HepG2 (cell line): ENCODE results near the gene ZNF616. TPM values are rescaled to one million over a fixed set of nuclear protein-coding genes. Genes with fewer than 3 reads are reported as not detected.

Source experiments
- ELF3 ChIP-seq: IDR thresholded peaks from 2 replicates; pipeline ENCODE4 v1.6.1; 2016; ENCODE audit warnings: missing genetic modification reagents, missing compliant biosample characterization
- HIVEP1 ChIP-seq: sonication (generic); formaldehyde crosslinking; IDR thresholded peaks from 2 replicates; pipeline ENCODE4 v1.4.0; 2020; ENCODE audit warnings: mild to moderate bottlenecking, missing genetic modification reagents
- HMG20A ChIP-seq: IDR thresholded peaks from 2 replicates; pipeline ENCODE4 v1.6.1; 2016; ENCODE audit warnings: borderline replicate concordance
- KDM5A ChIP-seq: fragments of 200-600 bp; sonication (generic); IDR thresholded peaks from 2 replicates; pipeline ENCODE4 v1.7.0; 2018; ENCODE audit warnings: antibody characterized with exemption, mild to moderate bottlenecking, low read length, borderline replicate concordance
- MAZ ChIP-seq, 2 experiments: sonication (generic) in 1 of 2; formaldehyde crosslinking in 1 of 2; IDR thresholded peaks; 2 replicates each; pipeline versions ENCODE4 v1.5.0 to v1.6.1; 2012 to 2020; ENCODE audit warnings: low read depth in 2 of 2, mild to moderate bottlenecking in 2 of 2, borderline replicate concordance in 1 of 2, improper control_type of control experiment in 1 of 2, low read length in 1 of 2, missing genetic modification reagents in 1 of 2, moderate library complexity in 1 of 2
- MED8 ChIP-seq: sonication (generic); formaldehyde crosslinking; IDR thresholded peaks from 2 replicates; pipeline ENCODE4 v1.8.1; 2023; ENCODE audit warnings: mild to moderate bottlenecking, missing genetic modification reagents; ENCODE audit not compliant: insufficient replicate concordance
- NFYB ChIP-seq: sonication (generic); formaldehyde crosslinking; IDR thresholded peaks from 2 replicates; pipeline ENCODE4 v1.4.0; 2020; ENCODE audit warnings: missing genetic modification reagents
- NRL ChIP-seq: sonication (generic); formaldehyde crosslinking; IDR thresholded peaks from 2 replicates; pipeline ENCODE4 v1.5.0; 2020; ENCODE audit warnings: missing genetic modification reagents, mild to moderate bottlenecking, moderate library complexity, borderline replicate concordance
- SALL1 ChIP-seq: sonication (generic); formaldehyde crosslinking; IDR thresholded peaks from 2 replicates; pipeline ENCODE4 v1.8.0; 2022; ENCODE audit warnings: mild to moderate bottlenecking, missing genetic modification reagents
- SCMH1 ChIP-seq: sonication (generic); formaldehyde crosslinking; IDR thresholded peaks from 2 replicates; pipeline ENCODE4 v1.9.0; 2021; ENCODE audit warnings: missing genetic modification reagents, mild to moderate bottlenecking, borderline replicate concordance
- SMC3 ChIP-seq: IDR thresholded peaks from 2 replicates; pipeline ENCODE4 v1.6.1; 2011; ENCODE audit warnings: low read length, improper control_type of control experiment
- TRIM24 ChIP-seq: sonication (generic); formaldehyde crosslinking; IDR thresholded peaks from 2 replicates; pipeline ENCODE4 v1.8.0; 2022; ENCODE audit warnings: mild to moderate bottlenecking, missing genetic modification reagents
- ZBTB38 ChIP-seq: sonication (generic); formaldehyde crosslinking; IDR thresholded peaks from 2 replicates; pipeline ENCODE4 v1.5.1; 2020; ENCODE audit warnings: mild to moderate bottlenecking, missing genetic modification reagents
- ZNF180 ChIP-seq: sonication (generic); formaldehyde crosslinking; IDR thresholded peaks from 2 replicates; pipeline ENCODE4 v1.4.0; 2020; ENCODE audit warnings: low read depth, missing genetic modification reagents, borderline replicate concordance
- ZNF331 ChIP-seq: sonication (generic); formaldehyde crosslinking; IDR thresholded peaks from 2 replicates; pipeline ENCODE4 v1.4.0; 2020; ENCODE audit warnings: missing genetic modification reagents
- ZNF883 ChIP-seq: sonication (generic); formaldehyde crosslinking; IDR thresholded peaks from 2 replicates; pipeline ENCODE4 v1.5.1; 2020; ENCODE audit warnings: mild to moderate bottlenecking, missing genetic modification reagents; ENCODE audit errors: not compliant biosample characterization
- polyA plus RNA-seq, 8 experiments: library from polyadenylated mRNA; depleted of rRNA in 3 of 8; stranded (reverse) in 7 of 8; unstranded in 1 of 8; fragments of >200 nt; fragmentation: Illumina TruSeq in 4 of 8; extraction: Trizol in 4 of 8; gene quantifications; 2 replicates each; pipeline versions ENCODE4 v1.2.1 to v1.2.3, GENCODE V29; 2011 to 2016; ENCODE audit warnings: low read depth in 4 of 8, missing spikeins in 1 of 8, mixed read lengths in 1 of 8; ENCODE audit not compliant: insufficient read depth in 1 of 8
- total RNA-seq, 5 experiments: library from RNA; depleted of rRNA; stranded (reverse); fragments of >200 nt; fragmentation: Illumina TruSeq; extraction: Trizol; gene quantifications; 2 replicates each; pipeline ENCODE4 v1.2.3, GENCODE V29; 2016; ENCODE audit warnings: low read depth in 1 of 5
- TF ChIP-seq, protein P1 (sequence below): sonication (generic); formaldehyde crosslinking; IDR thresholded peaks from 2 replicates; pipeline ENCODE4 v1.8.0; 2022; ENCODE audit warnings: missing genetic modification reagents, mild to moderate bottlenecking, borderline replicate concordance
- TF ChIP-seq, protein P2 (sequence below): sonication (generic); formaldehyde crosslinking; IDR thresholded peaks from 2 replicates; pipeline ENCODE4 v1.4.0; 2020; ENCODE audit warnings: missing genetic modification reagents, borderline replicate concordance
- TF ChIP-seq, protein P3 (sequence below): IDR thresholded peaks from 2 replicates; pipeline ENCODE4 v1.6.1; 2012; ENCODE audit warnings: inconsistent platforms
- TF ChIP-seq, protein P4 (sequence below): sonication (generic); formaldehyde crosslinking; IDR thresholded peaks from 2 replicates; pipeline ENCODE4 v1.5.1; 2020; ENCODE audit warnings: mild to moderate bottlenecking, missing genetic modification reagents

ZNF616 gene
- total and polyA plus RNA-seq, 2 of the 13 experiments (the other 11 are each of a cell fraction or from before 2014, with no cell fraction given) = 2.2 to 10.4 TPM

DNA sequence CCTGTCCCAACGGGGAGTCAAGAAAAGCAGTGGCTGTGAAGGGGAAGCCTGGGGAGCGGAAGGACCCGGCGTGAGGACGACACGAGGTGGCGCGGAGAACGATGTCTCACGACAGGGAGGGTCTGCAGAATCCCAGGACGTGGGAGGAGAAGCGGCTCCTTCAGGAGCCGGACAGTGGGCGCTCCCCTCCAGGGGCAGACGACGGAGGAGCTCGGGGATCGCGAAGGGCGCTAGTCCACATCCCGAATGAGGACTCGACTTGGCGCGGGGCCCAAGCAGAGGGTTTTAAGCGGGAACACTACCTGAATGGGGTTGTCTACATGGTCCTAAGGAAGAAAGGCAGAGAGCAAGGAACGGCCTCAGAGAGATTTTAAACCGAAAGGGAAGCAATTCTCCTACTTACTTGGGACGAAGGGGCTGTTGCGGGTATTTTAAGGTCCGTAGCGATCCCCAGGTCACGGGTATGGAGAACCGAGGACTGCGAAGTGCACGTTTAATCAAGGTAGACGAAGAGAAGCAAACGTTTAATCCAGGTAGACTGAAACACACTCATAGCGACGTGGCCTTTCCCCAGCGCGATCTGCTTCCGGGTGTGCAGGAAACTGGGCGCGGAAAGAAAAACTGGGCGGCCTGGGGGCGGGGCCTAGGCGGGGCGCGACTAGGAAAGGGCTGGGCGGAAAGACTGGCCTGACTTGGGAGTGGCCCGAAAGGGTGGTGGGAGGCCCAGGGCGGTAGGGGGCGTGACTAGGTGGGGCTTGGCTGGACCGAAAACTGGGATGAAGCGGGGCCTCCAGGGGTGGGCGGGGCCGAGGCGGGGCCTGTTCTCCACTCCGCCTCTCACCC lies 44.3 kb downstream of the ZNF616 start, which contains the start of gene ZNF841 (continued):
- 0 out of 2 replicates have a peak, but pooled peaks have one; percentile 18 for TF ChIP-seq ZBTB38 (CRISPR knock-in tag)
- peak; percentile 37 for TF ChIP-seq SALL1 (CRISPR knock-in tag)
- TF ChIP-seq ELF3 (CRISPR knock-in tag) = peak; percentile 67; the same call in 1 of the 2 replicates
- TF ChIP-seq SMC3 = no peak
- TF ChIP-seq NRL (CRISPR knock-in tag) = no peak
- TF ChIP-seq HIVEP1 (CRISPR knock-in tag) = 0 out of 2 replicates have a peak, but pooled peaks have one; percentile 22
- TF ChIP-seq HMG20A = no peak
- TF ChIP-seq, protein P1, sequence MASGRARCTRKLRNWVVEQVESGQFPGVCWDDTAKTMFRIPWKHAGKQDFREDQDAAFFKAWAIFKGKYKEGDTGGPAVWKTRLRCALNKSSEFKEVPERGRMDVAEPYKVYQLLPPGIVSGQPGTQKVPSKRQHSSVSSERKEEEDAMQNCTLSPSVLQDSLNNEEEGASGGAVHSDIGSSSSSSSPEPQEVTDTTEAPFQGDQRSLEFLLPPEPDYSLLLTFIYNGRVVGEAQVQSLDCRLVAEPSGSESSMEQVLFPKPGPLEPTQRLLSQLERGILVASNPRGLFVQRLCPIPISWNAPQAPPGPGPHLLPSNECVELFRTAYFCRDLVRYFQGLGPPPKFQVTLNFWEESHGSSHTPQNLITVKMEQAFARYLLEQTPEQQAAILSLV (CRISPR knock-in tag) = 0 out of 2 replicates have a peak, but pooled peaks have one; percentile 42
- no peak for TF ChIP-seq NFYB (CRISPR knock-in tag)
- TF ChIP-seq SCMH1 (CRISPR knock-in tag) = no peak
- no peak; the same call in 1 of the 2 replicates for TF ChIP-seq ZNF331
- TF ChIP-seq, protein P2, sequence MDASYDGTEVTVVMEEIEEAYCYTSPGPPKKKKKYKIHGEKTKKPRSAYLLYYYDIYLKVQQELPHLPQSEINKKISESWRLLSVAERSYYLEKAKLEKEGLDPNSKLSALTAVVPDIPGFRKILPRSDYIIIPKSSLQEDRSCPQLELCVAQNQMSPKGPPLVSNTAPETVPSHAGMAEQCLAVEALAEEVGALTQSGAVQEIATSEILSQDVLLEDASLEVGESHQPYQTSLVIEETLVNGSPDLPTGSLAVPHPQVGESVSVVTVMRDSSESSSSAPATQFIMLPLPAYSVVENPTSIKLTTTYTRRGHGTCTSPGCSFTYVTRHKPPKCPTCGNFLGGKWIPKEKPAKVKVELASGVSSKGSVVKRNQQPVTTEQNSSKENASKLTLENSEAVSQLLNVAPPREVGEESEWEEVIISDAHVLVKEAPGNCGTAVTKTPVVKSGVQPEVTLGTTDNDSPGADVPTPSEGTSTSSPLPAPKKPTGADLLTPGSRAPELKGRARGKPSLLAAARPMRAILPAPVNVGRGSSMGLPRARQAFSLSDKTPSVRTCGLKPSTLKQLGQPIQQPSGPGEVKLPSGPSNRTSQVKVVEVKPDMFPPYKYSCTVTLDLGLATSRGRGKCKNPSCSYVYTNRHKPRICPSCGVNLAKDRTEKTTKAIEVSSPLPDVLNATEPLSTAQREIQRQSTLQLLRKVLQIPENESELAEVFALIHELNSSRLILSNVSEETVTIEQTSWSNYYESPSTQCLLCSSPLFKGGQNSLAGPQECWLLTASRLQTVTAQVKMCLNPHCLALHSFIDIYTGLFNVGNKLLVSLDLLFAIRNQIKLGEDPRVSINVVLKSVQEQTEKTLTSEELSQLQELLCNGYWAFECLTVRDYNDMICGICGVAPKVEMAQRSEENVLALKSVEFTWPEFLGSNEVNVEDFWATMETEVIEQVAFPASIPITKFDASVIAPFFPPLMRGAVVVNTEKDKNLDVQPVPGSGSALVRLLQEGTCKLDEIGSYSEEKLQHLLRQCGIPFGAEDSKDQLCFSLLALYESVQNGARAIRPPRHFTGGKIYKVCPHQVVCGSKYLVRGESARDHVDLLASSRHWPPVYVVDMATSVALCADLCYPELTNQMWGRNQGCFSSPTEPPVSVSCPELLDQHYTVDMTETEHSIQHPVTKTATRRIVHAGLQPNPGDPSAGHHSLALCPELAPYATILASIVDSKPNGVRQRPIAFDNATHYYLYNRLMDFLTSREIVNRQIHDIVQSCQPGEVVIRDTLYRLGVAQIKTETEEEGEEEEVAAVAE (CRISPR knock-in tag) = no peak
- TF ChIP-seq, protein P3, sequence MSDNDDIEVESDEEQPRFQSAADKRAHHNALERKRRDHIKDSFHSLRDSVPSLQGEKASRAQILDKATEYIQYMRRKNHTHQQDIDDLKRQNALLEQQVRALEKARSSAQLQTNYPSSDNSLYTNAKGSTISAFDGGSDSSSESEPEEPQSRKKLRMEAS = peak; percentile 34
- TF ChIP-seq, protein P4, sequence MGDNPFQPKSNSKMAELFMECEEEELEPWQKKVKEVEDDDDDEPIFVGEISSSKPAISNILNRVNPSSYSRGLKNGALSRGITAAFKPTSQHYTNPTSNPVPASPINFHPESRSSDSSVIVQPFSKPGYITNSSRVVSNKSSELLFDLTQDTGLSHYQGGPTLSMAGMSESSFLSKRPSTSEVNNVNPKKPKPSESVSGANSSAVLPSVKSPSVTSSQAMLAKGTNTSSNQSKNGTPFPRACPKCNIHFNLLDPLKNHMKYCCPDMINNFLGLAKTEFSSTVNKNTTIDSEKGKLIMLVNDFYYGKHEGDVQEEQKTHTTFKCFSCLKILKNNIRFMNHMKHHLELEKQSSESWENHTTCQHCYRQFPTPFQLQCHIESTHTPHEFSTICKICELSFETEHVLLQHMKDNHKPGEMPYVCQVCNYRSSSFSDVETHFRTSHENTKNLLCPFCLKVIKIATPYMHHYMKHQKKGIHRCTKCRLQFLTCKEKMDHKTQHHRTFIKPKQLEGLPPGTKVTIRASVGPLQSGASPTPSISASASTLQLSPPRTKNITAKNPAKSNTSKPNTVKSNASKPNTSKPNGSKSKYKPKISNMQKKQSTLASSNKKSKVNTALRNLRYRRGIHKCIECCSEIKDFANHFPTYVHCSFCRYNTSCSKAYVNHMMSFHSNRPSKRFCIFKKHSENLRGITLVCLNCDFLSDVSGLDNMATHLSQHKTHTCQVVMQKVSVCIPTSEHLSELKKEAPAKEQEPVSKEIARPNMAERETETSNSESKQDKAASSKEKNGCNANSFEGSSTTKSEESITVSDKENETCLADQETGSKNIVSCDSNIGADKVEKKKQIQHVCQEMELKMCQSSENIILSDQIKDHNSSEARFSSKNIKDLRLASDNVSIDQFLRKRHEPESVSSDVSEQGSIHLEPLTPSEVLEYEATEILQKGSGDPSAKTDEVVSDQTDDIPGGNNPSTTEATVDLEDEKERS (CRISPR knock-in tag) = no peak
- TF ChIP-seq ZNF883 (CRISPR knock-in tag) = peak; percentile 16
- TF ChIP-seq TRIM24 = no peak
- TF ChIP-seq MAZ (IDR thresholded peaks at IDR 0.05; ENCODE audit: borderline replicate concordance, low read depth, low read length) = no peak
- TF ChIP-seq MAZ (CRISPR knock-in tag; IDR thresholded peaks at IDR 0.05; ENCODE audit: low read depth) = no peak
- no peak for TF ChIP-seq ZNF180 (CRISPR knock-in tag)
- TF ChIP-seq KDM5A = no peak; the same call in 1 of the 2 replicates
- TF ChIP-seq MED8 (CRISPR knock-in tag) = peak; percentile 41
